GM12874 (cell line): ENCODE results near the gene METRN.

Experiments
- CTCF ChIP-seq: IDR thresholded peaks from 2 replicates; pipeline ENCODE4 v1.5.1; 2011; ENCODE audit warnings: low read depth, mild to moderate bottlenecking, control low read depth, low read length, moderate library complexity; ENCODE audit not compliant: insufficient read depth

METRN gene

DNA sequence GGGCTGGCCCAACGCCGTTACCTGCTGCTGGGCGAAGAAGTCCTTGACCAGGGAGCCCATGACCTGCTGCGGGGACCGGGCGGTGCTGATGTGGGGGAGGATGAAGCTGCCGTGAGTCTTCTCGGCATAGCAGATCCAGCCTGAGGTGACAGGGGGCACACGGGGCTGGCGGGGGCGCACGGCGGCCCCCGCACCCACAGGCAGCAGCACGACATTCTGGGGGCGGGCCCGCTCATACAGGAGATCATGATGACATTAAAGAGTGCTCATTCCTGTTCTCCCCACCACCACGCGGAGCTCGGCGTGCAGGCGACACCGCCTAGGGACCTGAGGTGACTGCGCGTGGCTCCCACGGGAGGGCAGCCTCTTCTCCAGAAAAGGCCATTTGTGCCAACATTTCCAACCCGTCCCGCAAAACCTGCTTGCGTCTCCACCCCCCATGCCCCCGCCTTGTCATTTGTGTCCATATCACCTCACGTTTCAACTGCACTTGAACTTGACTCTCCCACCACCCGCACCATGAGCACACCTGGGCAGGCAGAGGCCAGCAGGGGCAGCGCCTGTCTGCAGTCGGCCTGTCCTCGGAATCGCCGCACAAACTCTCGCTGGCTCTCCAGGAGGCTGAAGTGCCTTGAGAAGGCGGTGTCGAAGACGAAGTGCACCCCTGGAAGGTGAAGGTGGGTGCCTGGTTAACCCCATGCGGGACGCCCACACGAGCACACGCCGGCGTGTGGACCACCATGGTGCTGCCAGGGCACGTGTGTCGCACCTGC, 19.5 kb downstream of the METRN start:
- no peak for TF ChIP-seq CTCF

DNA sequence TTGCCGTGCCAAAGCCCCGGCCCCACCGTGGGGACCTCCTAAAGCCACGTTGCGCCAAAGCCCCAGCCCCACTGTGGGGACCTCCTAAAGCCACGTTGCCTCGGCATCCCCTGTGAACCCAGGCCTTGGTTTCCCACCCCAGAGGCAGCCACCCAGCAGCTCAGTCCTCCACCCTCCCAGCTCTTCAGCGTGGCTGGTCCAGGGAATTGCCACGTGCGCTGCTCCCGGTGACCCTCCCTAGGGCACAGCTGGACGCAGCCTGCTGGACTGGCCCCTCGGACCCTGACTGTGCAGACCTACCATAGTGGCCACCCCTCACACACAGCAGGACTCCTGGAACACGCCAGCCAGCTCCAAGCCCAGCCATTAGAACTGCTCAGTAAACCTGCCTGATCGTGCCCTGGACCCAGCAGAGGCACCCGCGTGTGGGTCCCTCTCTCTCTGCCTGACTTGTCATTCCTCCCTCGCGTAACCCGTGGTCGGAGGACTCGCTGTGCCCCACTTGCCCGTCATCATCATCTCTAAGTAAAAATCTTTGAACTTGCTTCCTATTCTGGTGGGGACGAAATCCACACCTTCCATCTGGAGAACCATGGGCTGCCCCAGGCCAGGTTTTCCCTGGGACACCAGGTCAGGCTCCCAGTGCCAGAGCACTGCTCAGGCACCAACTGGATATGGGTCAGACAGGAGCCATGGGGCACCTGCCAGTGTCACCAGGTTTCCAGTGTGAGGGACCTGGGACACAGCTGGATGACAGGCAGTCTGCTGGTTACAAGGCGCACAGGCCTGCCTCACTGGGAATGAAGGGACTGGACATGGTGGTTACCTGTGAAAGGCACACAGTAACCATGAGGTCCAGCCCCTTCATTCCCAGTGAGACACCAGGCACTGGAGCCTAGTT, 20.3 kb downstream of the METRN start:
- no peak for TF ChIP-seq CTCF

DNA sequence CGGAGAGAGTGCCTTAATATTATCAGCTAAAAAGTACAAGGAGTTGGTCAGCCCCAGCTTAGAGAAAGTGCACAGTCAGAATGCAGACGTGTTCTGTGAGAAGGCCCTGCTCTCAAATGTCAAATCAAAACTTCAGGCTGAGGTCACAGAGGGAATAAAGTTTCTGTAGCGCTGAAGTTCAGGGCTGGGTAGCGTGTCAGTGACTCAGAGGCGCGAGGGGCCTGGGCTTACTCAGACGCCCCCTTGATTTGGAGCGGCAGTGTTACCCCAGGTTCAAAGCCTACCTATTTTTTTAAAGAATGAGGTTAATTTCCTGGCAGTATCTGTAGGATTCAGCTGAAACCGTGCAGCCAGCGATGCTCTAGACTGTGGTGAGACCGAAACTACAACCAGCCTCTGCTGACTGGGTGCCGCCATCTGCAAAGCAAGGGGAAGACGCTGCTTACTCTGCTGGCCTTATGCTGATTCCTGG, 21.1 kb downstream of the METRN start:
- TF ChIP-seq CTCF: no peak

DNA sequence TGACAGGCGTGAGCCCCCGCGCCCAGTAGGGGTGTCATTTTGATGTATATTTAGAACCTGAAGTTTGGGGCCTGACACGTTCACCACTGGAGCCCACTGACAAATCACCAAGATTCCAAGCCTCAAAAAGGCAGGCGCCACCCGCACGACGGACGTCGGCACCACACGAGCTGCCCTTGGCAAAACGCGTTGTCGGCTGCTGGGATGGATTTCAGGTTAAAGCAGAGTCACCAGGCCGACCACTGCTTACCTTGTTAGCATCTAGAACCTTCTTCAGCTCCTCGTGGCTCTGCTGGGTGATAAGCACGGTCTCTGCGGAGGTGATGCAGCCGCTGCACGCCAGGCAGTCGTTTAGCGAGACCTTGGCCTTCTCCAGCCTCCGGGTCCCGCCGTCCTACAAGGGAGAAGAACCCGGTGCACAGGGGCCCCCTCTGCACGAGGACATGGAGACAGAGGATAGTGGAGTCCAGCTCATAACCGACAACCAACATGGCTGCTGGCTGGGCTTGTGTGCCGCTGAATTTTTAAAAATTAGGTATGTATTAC, 22.1 kb downstream of the METRN start:
- TF ChIP-seq CTCF: no peak

DNA sequence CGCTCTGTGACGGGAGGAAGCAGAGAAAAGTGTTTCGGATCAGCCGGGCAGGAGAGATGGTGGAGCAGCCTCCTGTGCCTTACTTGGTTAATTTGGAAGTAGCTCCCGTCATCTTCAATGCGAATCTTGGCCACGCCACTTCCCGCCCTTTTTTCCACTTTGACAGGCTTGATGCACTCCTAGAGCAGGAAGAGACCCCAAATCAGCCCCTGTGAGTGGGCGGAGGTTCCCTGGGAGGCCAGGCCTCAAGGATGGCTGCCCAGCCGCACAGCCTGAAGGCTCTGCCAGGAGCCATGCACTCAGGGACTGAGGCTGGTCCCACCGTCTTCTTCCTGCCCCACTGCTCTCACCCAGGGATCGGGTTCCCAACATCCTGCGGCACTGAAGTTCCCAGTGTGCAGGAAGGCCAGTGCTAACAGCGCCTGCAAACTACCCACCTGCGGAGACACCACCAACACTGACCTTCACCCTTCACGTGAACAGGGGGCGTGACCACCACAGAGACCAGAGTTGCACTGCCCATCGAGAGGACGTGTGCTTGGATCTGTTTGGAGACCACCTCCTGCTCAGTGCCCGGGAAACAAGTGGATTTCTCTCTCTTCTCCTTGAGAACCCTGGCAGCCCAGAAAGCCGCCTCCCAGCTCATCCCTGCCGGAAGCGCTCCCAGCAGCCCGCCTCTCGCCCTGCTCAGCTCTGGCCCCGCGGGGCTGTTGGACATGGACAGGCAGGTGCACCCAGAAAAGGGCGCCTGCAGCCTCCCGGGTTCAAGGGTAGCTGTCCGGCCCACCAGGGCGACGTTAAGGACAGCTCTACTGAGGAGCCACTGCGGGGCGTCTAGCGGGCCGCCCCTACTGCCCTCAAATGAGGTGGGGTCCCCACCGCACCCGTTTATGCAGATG, 24.9 kb downstream of the METRN start:
- no peak for TF ChIP-seq CTCF

GRCh38 chr16:740459-740763, 25.5 kb downstream of the METRN start:
- TF ChIP-seq CTCF: no peak
